GM18868 (cell line): ENCODE measurements around the gene TMEM260.
"Not testable (repeated sequence)": the region's sequence is repeated elsewhere in the genome, so short reads cannot be mapped to it uniquely, and the experiment has no call there.

ENCODE experiments used
- ATAC-seq: cut with Tn5 transposase; IDR thresholded peaks from one replicate; pipeline ENCODE4 v1.9.1; 2021; ENCODE audit warnings: mild to moderate bottlenecking, moderate library complexity; ENCODE audit not compliant: unreplicated experiment

Gene TMEM260

GRCh38 chr14:56666294-56666693, 86.7 kb downstream of the TMEM260 start:
- no peak for ATAC-seq

GRCh38 chr14:56666716-56667115, 87.1 kb downstream of the TMEM260 start:
- no peak for ATAC-seq

GRCh38 chr14:56667290-56667689, 87.7 kb downstream of the TMEM260 start:
- ATAC-seq: not testable (repeated sequence)

- ATAC-seq: no peak
These were observed 96.4 kb downstream of the TMEM260 start for GRCh38 chr14:56676042-56676441.

- no peak for ATAC-seq
These were observed 99.2 kb downstream of the TMEM260 start for GRCh38 chr14:56678838-56679237.

- no peak for ATAC-seq
These were observed 106.8 kb downstream of the TMEM260 start for GRCh38 chr14:56686416-56686815.

GRCh38 chr14:56687123-56687522, 107.5 kb downstream of the TMEM260 start:
- ATAC-seq: no peak

GRCh38 chr14:56694609-56695008, 115.0 kb downstream of the TMEM260 start:
- no peak for ATAC-seq

- ATAC-seq: not testable (repeated sequence)
These were observed 115.6 kb downstream of the TMEM260 start for GRCh38 chr14:56695216-56695615.
